GM23338 (cell line): ENCODE data around the gene FBXO2.

Source experiments
- CREB1 ChIP-seq: fragments of 250-450 bp; sonication (Bioruptor Pico); IDR thresholded peaks from 2 replicates; pipeline ENCODE4 v1.5.0; 2020; ENCODE audit warnings: low read depth, mild to moderate bottlenecking, moderate library complexity
- EZH2phosphoT487 ChIP-seq: fragments of 200-600 bp; sonication (generic); IDR thresholded peaks from one replicate; pipeline ENCODE4 v1.8.1; 2018; ENCODE audit warnings: antibody characterized with exemption; ENCODE audit not compliant: unreplicated experiment
- JUNB ChIP-seq: IDR thresholded peaks from one replicate; pipeline ENCODE4 v1.6.1; 2016; ENCODE audit warnings: antibody characterized with exemption; ENCODE audit not compliant: unreplicated experiment
- POLR2AphosphoS5 ChIP-seq: IDR thresholded peaks from 2 replicates; pipeline ENCODE4 v1.6.1; 2016; ENCODE audit warnings: antibody characterized with exemption, low read depth
- ZNF114 ChIP-seq: fragments of 250-450 bp; sonication (Bioruptor Pico); IDR thresholded peaks from 2 replicates; pipeline ENCODE4 v1.5.0; 2020; ENCODE audit warnings: mild to moderate bottlenecking, moderate library complexity
- TF ChIP-seq, protein P1 (sequence below), 2 experiments: fragments of 200-600 bp in 1 of 2; sonication (generic) in 1 of 2; conservative IDR thresholded peaks; 2 replicates each; pipeline versions ENCODE4 v1.5.1 to v1.6.1; 2016 to 2017; ENCODE audit warnings: antibody characterized with exemption in 2 of 2, low read depth in 2 of 2, mild to moderate bottlenecking in 2 of 2, moderate library complexity in 1 of 2
- TF ChIP-seq, protein P2 (sequence below): IDR thresholded peaks from 2 replicates; pipeline ENCODE4 v1.6.1; 2016; ENCODE audit warnings: antibody characterized with exemption

DNA sequence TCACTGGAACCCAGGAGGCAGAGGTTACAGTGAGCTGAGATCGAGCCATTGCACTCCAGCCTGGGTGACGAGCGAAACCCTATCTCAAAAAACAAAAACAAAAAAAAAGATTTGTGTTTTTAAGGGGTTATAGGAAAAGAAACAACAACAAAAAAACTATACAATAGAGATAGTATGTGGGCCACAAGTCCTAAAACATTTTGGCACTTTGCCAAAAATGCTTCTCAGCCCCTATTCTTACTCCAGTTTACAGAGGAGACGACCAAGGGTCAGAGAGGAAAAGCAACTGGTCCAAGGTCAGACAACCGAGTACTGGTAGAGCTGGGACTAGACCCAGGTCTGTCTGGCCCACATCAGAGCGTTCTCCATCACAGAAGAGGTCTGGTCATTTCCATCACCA lies 3.4 kb upstream of the FBXO2 start:
- TF ChIP-seq, protein P1, sequence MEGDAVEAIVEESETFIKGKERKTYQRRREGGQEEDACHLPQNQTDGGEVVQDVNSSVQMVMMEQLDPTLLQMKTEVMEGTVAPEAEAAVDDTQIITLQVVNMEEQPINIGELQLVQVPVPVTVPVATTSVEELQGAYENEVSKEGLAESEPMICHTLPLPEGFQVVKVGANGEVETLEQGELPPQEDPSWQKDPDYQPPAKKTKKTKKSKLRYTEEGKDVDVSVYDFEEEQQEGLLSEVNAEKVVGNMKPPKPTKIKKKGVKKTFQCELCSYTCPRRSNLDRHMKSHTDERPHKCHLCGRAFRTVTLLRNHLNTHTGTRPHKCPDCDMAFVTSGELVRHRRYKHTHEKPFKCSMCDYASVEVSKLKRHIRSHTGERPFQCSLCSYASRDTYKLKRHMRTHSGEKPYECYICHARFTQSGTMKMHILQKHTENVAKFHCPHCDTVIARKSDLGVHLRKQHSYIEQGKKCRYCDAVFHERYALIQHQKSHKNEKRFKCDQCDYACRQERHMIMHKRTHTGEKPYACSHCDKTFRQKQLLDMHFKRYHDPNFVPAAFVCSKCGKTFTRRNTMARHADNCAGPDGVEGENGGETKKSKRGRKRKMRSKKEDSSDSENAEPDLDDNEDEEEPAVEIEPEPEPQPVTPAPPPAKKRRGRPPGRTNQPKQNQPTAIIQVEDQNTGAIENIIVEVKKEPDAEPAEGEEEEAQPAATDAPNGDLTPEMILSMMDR (conservative IDR thresholded peaks at IDR 0.05; ENCODE audit: low read depth in 2 of 2) = no peak
- TF ChIP-seq JUNB (no peak), EZH2phosphoT487 (no peak), POLR2AphosphoS5 (no peak), ZNF114 (CRISPR knock-in tag) (no peak), CREB1 (CRISPR knock-in tag) (no peak)
- TF ChIP-seq, protein P2, sequence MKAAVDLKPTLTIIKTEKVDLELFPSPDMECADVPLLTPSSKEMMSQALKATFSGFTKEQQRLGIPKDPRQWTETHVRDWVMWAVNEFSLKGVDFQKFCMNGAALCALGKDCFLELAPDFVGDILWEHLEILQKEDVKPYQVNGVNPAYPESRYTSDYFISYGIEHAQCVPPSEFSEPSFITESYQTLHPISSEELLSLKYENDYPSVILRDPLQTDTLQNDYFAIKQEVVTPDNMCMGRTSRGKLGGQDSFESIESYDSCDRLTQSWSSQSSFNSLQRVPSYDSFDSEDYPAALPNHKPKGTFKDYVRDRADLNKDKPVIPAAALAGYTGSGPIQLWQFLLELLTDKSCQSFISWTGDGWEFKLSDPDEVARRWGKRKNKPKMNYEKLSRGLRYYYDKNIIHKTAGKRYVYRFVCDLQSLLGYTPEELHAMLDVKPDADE = no peak
